ENCODE measurements around the gene BEND7.
"Not testable (repeated sequence)": the region's sequence is repeated elsewhere in the genome, so short reads cannot be mapped to it uniquely, and the experiment has no call there.

The BEND7 gene

DNA sequence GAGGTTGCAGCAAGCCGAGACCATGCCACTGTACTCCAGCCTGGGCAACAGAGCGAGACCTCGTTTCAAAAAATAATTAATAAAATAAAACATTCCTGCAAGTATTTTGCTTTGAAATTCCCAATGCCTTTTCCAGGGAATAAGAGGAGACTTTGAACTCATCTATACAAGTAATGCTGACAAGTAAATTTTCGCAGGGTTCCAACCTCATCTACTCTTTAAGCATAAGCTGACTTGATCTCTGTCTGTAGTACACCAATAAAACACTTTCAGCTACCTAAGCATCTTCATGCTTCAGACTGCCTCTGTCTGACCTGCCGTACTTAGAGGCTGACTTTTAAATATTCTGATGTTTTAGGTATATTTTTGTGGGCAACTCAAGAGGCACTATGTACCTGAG lies 13.7 kb upstream of the BEND7 start:
- DNase-seq (ENCODE audit: insufficient read length) (no peak), FAIRE-seq (no peak)
- no peak for TF ChIP-seq POLR2AphosphoS5 (IDR thresholded peaks at IDR 0.05; ENCODE audit: low read depth, low read length)
- TF ChIP-seq POLR2A (IDR thresholded peaks at IDR 0.05; ENCODE audit: low read depth, low read length): no peak
- TF ChIP-seq TAF1 (IDR thresholded peaks at IDR 0.05; ENCODE audit: borderline replicate concordance, low read depth, low read length): no peak

GRCh38 chr10:13537985-13538384 lies 9.2 kb upstream of the BEND7 start:
- FAIRE-seq; DNase-seq (ENCODE audit: insufficient read length): not testable (repeated sequence)

GRCh38 chr10:13536674-13537366 lies 8.0 kb upstream of the BEND7 start:
- no peak for TF ChIP-seq POLR2AphosphoS5 (IDR thresholded peaks at IDR 0.05; ENCODE audit: low read depth, low read length)
- no peak for TF ChIP-seq POLR2A (IDR thresholded peaks at IDR 0.05; ENCODE audit: low read depth, low read length)
- no peak for TF ChIP-seq TAF1 (IDR thresholded peaks at IDR 0.05; ENCODE audit: borderline replicate concordance, low read depth, low read length)
- no peak for DNase-seq (ENCODE audit: insufficient read length)
- FAIRE-seq: no peak

DNA sequence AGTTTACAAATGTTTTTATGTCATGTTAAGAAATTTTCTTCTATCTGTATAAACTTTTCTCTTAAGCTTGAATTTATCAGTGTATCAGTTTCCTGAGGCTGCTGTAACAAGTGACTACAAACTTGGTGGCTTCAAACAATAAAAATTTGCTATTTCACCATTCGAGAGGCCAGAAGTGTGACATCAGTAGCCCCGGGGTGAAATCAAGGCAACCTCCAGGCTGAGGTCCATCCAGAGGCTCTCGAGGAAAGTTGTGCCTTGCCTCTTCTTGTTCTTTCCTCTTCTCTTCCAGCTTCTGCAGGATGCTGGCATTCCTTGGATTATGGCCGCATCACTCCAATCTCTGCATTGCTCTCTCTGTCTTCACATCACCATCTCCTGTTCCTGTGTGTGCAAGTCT lies 6.5 kb upstream of the BEND7 start:
- FAIRE-seq (no peak), DNase-seq (ENCODE audit: insufficient read length) (no peak)
- TF ChIP-seq POLR2A (IDR thresholded peaks at IDR 0.05; ENCODE audit: low read depth, low read length) (no peak), TAF1 (IDR thresholded peaks at IDR 0.05; ENCODE audit: borderline replicate concordance, low read depth, low read length) (no peak)

- TF ChIP-seq POLR2AphosphoS5 (IDR thresholded peaks at IDR 0.05; ENCODE audit: low read depth, low read length) (no peak), POLR2A (IDR thresholded peaks at IDR 0.05; ENCODE audit: low read depth, low read length) (no peak), TAF1 (IDR thresholded peaks at IDR 0.05; ENCODE audit: borderline replicate concordance, low read depth, low read length) (no peak)
- DNase-seq (ENCODE audit: insufficient read length) (no peak), FAIRE-seq (no peak)
Observed at GRCh38 chr10:13529714-13529973, 830 bp upstream of the BEND7 start.

GRCh38 chr10:13528123-13528874 lies 515 bp downstream of the BEND7 start:
- peak; percentile 26 for DNase-seq (ENCODE audit: insufficient read length)
- no peak for FAIRE-seq
- TF ChIP-seq POLR2AphosphoS5 (IDR thresholded peaks at IDR 0.05; ENCODE audit: low read depth, low read length) (no peak), POLR2A (IDR thresholded peaks at IDR 0.05; ENCODE audit: low read depth, low read length) (no peak), TAF1 (IDR thresholded peaks at IDR 0.05; ENCODE audit: borderline replicate concordance, low read depth, low read length) (no peak)

DNA sequence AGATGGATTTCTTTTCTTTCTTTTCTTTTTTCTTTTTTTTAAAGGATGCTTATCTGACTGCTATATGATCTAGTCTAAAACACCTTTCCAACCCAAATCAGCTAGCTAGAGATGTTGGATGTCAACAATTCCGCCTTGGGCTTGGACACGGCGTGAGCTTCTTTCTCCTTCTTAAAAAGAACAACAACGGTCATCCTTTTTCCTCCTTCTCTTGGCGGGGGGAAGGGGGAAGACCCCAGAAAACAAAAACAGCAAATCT lies 1.0 kb downstream of the BEND7 start:
- no peak for FAIRE-seq
- DNase-seq (ENCODE audit: insufficient read length): no peak
- no peak for TF ChIP-seq POLR2A (IDR thresholded peaks at IDR 0.05; ENCODE audit: low read depth, low read length)

GRCh38 chr10:13526948-13527863 lies 1.6 kb downstream of the BEND7 start:
- FAIRE-seq: no peak
- TF ChIP-seq POLR2A (IDR thresholded peaks at IDR 0.05; ENCODE audit: low read depth, low read length) (no peak), POLR2AphosphoS5 (IDR thresholded peaks at IDR 0.05; ENCODE audit: low read depth, low read length) (no peak), TAF1 (IDR thresholded peaks at IDR 0.05; ENCODE audit: borderline replicate concordance, low read depth, low read length) (no peak)
- DNase-seq (ENCODE audit: insufficient read length): no peak

DNA sequence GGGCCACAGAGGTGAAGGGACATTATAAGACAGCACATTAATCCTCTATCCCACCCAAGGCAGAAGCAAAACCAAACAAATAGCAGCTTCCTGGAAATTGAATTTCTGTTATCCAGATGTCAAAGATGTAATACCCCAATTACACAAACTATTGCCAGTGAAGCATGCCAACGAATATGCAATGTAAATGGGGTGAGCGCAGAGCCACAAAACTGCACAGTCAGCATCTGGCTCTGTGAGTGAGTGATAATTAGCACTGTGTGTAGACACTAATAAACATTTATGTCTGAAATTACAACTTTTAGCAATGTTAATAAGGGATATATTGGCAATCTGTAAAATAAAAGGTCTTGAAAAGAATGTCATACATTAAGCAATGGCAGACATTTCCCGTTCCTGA lies 3.2 kb downstream of the BEND7 start:
- DNase-seq (ENCODE audit: insufficient read length) (no peak), FAIRE-seq (no peak)
- TF ChIP-seq TAF1 (IDR thresholded peaks at IDR 0.05; ENCODE audit: borderline replicate concordance, low read depth, low read length) (no peak), POLR2A (IDR thresholded peaks at IDR 0.05; ENCODE audit: low read depth, low read length) (no peak), POLR2AphosphoS5 (IDR thresholded peaks at IDR 0.05; ENCODE audit: low read depth, low read length) (no peak)

DNA sequence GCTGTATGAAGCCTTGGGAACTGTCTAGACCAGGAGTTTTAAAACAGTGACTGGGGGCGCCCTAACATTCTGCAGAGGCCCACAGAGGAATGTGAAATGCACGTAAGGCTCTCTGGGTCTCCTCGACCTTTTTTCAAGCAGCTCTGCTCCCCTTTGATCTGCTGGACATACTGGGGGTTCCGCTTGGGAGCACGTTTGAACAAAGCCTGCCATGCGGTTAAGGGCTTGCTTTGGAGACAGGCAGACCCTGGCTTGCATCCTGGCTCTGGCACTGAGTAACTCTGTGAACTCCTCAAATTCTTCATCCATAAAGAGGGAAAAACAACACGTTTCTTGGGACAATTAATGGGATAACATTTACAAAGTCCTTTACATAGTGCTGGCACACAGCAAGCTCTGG lies 7.8 kb downstream of the BEND7 start:
- DNase-seq (ENCODE audit: insufficient read length) (no peak), FAIRE-seq (no peak)
- TF ChIP-seq POLR2A (IDR thresholded peaks at IDR 0.05; ENCODE audit: low read depth, low read length): no peak
- TF ChIP-seq TAF1 (IDR thresholded peaks at IDR 0.05; ENCODE audit: borderline replicate concordance, low read depth, low read length): no peak
- TF ChIP-seq POLR2AphosphoS5 (IDR thresholded peaks at IDR 0.05; ENCODE audit: low read depth, low read length): no peak

DNA sequence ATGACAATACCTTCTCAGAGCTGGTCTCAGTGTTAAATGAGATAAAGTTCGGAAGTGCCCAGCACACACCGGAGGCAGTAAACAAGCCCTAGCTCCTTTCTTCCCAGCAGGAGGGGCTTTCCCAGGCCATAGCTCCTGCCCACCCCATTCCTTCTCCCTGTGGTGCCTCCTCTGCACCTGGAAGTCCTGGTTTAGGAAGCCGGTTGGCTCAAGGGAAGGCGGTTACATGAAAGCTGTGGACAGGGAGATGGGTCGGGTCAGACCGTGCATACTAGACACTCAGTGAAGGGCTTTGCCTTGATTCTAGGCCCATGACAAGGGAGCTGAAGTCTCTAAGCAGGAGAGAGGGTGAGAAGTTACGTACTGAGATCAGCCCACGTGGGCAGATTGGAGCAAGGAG lies 8.6 kb downstream of the BEND7 start:
- TF ChIP-seq TAF1 (IDR thresholded peaks at IDR 0.05; ENCODE audit: borderline replicate concordance, low read depth, low read length) (no peak), POLR2AphosphoS5 (IDR thresholded peaks at IDR 0.05; ENCODE audit: low read depth, low read length) (no peak), POLR2A (IDR thresholded peaks at IDR 0.05; ENCODE audit: low read depth, low read length) (no peak)
- FAIRE-seq (no peak), DNase-seq (ENCODE audit: insufficient read length) (no peak)

DNA sequence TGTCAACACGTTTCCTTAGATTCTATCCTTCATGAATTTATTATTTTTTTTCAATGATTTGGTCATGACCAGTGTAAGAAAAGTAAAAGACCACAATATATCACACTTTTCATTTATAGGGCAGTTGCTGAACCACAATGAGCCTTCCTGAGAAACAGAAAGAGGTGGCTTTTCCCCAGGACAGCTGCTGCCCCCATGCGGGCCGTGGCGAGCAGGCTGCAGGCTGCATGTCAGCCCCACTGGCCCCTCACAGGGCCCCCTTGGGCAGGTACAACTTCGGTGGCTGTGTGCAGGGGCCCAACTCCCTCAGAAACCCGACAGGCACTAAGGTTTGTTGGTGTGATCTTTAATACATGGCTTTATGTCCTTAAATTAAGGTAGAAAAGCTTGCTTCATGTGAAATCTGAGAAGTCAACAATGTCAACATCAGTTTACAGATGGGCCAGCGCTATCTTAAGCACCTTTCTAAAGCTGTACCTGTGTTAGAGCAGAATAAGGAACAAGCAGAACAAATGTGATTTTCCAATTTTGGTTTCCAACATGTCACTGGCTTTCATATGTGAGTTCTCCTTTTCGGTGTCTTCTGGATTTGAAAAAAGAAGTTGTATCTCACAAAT lies 10.6 kb downstream of the BEND7 start:
- TF ChIP-seq POLR2A (IDR thresholded peaks at IDR 0.05; ENCODE audit: low read depth, low read length): no peak
- no peak for TF ChIP-seq POLR2AphosphoS5 (IDR thresholded peaks at IDR 0.05; ENCODE audit: low read depth, low read length)
- FAIRE-seq: no peak
- no peak for DNase-seq (ENCODE audit: insufficient read length)
